ENCODE measurements around the gene DNAJA3. TPM values are rescaled to one million over a fixed set of nuclear protein-coding genes. Genes with fewer than 3 reads are reported as not detected.

The DNAJA3 gene
- total and polyA plus RNA-seq, 2 experiments from 2014 or later = 60.5 to 70.7 TPM

DNA sequence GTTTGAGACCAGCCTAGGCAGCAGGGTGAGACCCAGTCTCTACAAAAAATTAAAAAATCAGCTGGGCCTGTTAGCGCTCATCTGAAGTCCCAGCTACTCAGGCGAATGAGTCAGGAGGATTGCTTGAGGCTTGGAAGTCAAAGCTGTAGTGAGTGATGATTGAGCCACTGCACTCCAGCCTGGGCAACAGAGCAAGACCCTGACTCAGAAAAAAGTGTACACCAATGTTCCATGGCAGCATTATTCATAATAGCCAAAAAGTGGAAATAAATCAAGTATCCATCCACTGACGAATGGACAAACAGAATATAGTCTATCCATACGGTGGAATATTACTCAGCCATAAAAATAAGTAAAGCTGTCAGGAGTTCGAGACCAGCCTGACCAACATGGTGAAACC lies 46.2 kb downstream of the DNAJA3 start:
- no peak for TF ChIP-seq CTCF (IDR thresholded peaks at IDR 0.05; ENCODE audit: low read depth, low read length)
- H3K27ac ChIP-seq = no peak overlapping the region
- H3K4me1 ChIP-seq (ENCODE audit: low read depth) = no peaks in the 10 kb centered on the region
- no peaks in the 10 kb centered on the region for H3K9me3 ChIP-seq (ENCODE audit: low read depth)
- H3K4me3 ChIP-seq = no peak overlapping the region
- no peaks in the 10 kb centered on the region for H3K27me3 ChIP-seq
- H3K36me3 ChIP-seq = no peaks in the 10 kb centered on the region
- DNase-seq (ENCODE audit: low read depth in 1 of 2, low spot score in 1 of 2) = no peak

GRCh38 chr16:4472880-4473279 lies 47.2 kb downstream of the DNAJA3 start:
- no peak for DNase-seq (ENCODE audit: low read depth in 1 of 2, low spot score in 1 of 2)
- Histone ChIP-seq H3K27me3 (no peaks in the 10 kb centered on the region), H3K27ac (no peak overlapping the region), H3K36me3 (no peaks in the 10 kb centered on the region), H3K9me3 (ENCODE audit: low read depth) (no peaks in the 10 kb centered on the region), H3K4me1 (ENCODE audit: low read depth) (peaks cover 3% of the 10 kb centered on the region), H3K4me3 (no peak overlapping the region)
- no peak for TF ChIP-seq CTCF (IDR thresholded peaks at IDR 0.05; ENCODE audit: low read depth, low read length)

DNA sequence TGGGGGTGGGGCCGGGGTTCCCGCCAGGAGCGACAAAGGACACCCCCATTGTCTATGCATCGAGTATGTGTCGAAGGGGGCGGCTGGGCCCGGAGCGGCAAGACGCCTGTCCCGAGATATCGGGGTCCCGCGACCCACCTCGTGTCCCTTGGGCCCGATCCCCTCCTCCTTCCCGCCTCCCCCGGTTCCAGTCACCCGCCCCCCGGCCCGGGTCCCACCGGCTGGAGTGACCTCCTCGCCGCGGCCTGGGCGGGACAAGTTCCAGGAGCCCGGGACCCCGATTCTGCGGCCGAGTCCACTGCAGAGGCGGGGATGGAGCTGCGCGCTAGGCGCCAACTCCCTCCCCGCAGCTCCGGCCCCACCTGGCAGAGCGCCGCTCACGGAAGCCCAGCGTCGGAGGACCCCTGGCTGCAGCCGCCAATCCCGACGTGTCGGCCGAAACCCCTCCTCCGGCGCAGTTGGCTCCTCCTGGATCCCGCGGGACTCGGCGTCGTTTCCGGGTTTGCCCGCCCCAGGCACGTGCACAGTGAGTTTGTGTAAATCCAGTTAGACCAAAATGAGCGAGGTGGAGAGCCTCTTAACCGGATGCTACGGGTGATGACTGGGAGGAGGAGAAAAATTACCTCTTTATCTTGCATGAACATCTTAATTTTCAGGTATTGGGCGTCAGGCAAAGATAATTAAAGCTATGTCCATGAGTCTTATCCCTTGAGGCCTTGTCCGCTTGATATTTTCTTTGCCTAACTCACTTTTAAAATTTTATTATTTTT lies 48.7 kb downstream of the DNAJA3 start, which contains the start of gene NMRAL1:
TSS of gene NMRAL1 (minus strand) at position 434 of the 770 bp plus-strand sequence. CDS start 493 bp downstream, outside the sequence.
- Histone ChIP-seq H3K9me3 (ENCODE audit: low read depth) (no peaks in the 10 kb centered on the region), H3K27ac (no peak within 1 kb of the TSS), H3K36me3 (no peaks in the 10 kb centered on the region), H3K4me1 (ENCODE audit: low read depth) (peaks cover 3% of the 10 kb centered on the region), H3K27me3 (no peaks in the 10 kb centered on the region), H3K4me3 (peak within 1 kb of the TSS; percentile 41)
- TF ChIP-seq CTCF (IDR thresholded peaks at IDR 0.05; ENCODE audit: low read depth, low read length) = peak; percentile 5
- peak; percentile 90 to 96 for DNase-seq (ENCODE audit: low read depth in 1 of 2, low spot score in 1 of 2)

- no peaks in the 10 kb centered on the region for H3K27me3 ChIP-seq
- H3K27ac ChIP-seq = peak within 1 kb of the TSS; percentile 81
These were observed 50.5 kb downstream of the DNAJA3 start, which contains the start of gene HMOX2 for GRCh38 chr16:4475880-4476788. Gene HMOX2 (plus strand): TSS chr16:4476398. CDS start chr16:4505525, 29,127 bp downstream.

More at GRCh38 chr16:4475880-4476788, 50.5 kb downstream of the DNAJA3 start, which contains the start of gene HMOX2:
- Histone ChIP-seq H3K36me3 (no peaks in the 10 kb centered on the region), H3K4me3 (peak within 1 kb of the TSS; percentile 89), H3K4me1 (ENCODE audit: low read depth) (peaks cover 3% of the 10 kb centered on the region), H3K9me3 (ENCODE audit: low read depth) (no peaks in the 10 kb centered on the region)
- peak; percentile 50 for TF ChIP-seq CTCF (IDR thresholded peaks at IDR 0.05; ENCODE audit: low read depth, low read length)
- peak; percentile 93 to 95 for DNase-seq (ENCODE audit: low read depth in 1 of 2, low spot score in 1 of 2)
